SK-N-SH treated with all-trans-retinoic acid at 6 μM for 48 hours (cell line): ENCODE results near the gene TTLL13.

Experiments
- CSDC2 ChIP-seq: fragments of 250-450 bp; sonication (Bioruptor Pico); IDR thresholded peaks from 2 replicates; pipeline ENCODE4 v1.5.0; 2020; ENCODE audit warnings: mild to moderate bottlenecking, moderate library complexity
- RARB ChIP-seq: fragments of 250-450 bp; sonication (Bioruptor Pico); IDR thresholded peaks from 2 replicates; pipeline ENCODE4 v1.8.0; 2021; ENCODE audit warnings: mild to moderate bottlenecking, moderate library complexity
- ZFP3 ChIP-seq: fragments of 250-450 bp; sonication (Bioruptor Pico); IDR thresholded peaks from 2 replicates; pipeline ENCODE4 v1.5.0; 2020; ENCODE audit warnings: mild to moderate bottlenecking, moderate library complexity
- TF ChIP-seq, protein P1 (sequence below): fragments of 250-450 bp; sonication (Bioruptor Pico); IDR thresholded peaks from 2 replicates; pipeline ENCODE4 v1.8.0; 2020; ENCODE audit warnings: mild to moderate bottlenecking, moderate library complexity, borderline replicate concordance
- TF ChIP-seq, protein P2 (sequence below): fragments of 250-450 bp; sonication (Bioruptor Pico); IDR thresholded peaks from 2 replicates; pipeline ENCODE4 v1.5.0; 2020; ENCODE audit warnings: mild to moderate bottlenecking, moderate library complexity
- TF ChIP-seq, protein P3 (sequence below): fragments of 250-450 bp; sonication (Bioruptor Pico); IDR thresholded peaks from 2 replicates; pipeline ENCODE4 v1.8.0; 2021; ENCODE audit warnings: low read depth, mild to moderate bottlenecking, moderate library complexity, borderline replicate concordance

DNA sequence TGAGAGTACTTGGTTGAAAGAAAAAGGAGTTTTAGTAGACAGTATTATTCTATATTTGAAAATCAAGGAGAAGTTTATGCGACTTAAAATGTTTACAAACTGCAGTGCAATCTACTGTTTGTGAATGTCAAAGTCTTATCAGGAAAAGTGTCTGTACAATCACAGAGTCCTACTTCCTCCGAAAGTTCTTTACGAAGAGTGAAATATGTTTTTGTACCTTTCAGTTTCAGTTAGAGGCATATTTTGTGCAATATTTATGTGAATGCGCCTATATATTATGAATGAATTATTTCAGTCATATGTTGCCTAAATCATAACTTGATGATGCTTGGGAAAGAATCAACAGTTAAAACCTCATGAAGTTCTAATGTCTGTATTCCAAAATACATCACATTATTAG is 47.7 kb downstream of the TTLL13 start:
- TF ChIP-seq, protein P1, sequence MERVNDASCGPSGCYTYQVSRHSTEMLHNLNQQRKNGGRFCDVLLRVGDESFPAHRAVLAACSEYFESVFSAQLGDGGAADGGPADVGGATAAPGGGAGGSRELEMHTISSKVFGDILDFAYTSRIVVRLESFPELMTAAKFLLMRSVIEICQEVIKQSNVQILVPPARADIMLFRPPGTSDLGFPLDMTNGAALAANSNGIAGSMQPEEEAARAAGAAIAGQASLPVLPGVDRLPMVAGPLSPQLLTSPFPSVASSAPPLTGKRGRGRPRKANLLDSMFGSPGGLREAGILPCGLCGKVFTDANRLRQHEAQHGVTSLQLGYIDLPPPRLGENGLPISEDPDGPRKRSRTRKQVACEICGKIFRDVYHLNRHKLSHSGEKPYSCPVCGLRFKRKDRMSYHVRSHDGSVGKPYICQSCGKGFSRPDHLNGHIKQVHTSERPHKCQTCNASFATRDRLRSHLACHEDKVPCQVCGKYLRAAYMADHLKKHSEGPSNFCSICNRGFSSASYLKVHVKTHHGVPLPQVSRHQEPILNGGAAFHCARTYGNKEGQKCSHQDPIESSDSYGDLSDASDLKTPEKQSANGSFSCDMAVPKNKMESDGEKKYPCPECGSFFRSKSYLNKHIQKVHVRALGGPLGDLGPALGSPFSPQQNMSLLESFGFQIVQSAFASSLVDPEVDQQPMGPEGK (CRISPR knock-in tag) = no peak
- TF ChIP-seq CSDC2 (CRISPR knock-in tag) = no peak
- TF ChIP-seq, protein P2, sequence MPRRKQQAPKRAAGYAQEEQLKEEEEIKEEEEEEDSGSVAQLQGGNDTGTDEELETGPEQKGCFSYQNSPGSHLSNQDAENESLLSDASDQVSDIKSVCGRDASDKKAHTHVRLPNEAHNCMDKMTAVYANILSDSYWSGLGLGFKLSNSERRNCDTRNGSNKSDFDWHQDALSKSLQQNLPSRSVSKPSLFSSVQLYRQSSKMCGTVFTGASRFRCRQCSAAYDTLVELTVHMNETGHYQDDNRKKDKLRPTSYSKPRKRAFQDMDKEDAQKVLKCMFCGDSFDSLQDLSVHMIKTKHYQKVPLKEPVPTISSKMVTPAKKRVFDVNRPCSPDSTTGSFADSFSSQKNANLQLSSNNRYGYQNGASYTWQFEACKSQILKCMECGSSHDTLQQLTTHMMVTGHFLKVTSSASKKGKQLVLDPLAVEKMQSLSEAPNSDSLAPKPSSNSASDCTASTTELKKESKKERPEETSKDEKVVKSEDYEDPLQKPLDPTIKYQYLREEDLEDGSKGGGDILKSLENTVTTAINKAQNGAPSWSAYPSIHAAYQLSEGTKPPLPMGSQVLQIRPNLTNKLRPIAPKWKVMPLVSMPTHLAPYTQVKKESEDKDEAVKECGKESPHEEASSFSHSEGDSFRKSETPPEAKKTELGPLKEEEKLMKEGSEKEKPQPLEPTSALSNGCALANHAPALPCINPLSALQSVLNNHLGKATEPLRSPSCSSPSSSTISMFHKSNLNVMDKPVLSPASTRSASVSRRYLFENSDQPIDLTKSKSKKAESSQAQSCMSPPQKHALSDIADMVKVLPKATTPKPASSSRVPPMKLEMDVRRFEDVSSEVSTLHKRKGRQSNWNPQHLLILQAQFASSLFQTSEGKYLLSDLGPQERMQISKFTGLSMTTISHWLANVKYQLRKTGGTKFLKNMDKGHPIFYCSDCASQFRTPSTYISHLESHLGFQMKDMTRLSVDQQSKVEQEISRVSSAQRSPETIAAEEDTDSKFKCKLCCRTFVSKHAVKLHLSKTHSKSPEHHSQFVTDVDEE = no peak
- no peak for TF ChIP-seq RARB
- TF ChIP-seq, protein P3, sequence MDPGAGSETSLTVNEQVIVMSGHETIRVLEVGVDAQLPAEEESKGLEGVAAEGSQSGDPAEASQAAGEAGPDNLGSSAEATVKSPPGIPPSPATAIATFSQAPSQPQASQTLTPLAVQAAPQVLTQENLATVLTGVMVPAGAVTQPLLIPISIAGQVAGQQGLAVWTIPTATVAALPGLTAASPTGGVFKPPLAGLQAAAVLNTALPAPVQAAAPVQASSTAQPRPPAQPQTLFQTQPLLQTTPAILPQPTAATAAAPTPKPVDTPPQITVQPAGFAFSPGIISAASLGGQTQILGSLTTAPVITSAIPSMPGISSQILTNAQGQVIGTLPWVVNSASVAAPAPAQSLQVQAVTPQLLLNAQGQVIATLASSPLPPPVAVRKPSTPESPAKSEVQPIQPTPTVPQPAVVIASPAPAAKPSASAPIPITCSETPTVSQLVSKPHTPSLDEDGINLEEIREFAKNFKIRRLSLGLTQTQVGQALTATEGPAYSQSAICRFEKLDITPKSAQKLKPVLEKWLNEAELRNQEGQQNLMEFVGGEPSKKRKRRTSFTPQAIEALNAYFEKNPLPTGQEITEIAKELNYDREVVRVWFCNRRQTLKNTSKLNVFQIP (CRISPR knock-in tag) = no peak
- no peak for TF ChIP-seq ZFP3
